H9 (cell line): ENCODE data around the gene BICD2. TPM values are rescaled to one million over a fixed set of nuclear protein-coding genes. Genes with fewer than 3 reads are reported as not detected.

Source experiments
- DNase-seq: peaks from one replicate; pipeline ENCODE4 v3.0.0-alpha.2; 2017
- H2AFZ ChIP-seq: one replicate; pipeline ENCODE4 v1.6.1; 2013; ENCODE audit warnings: mild to moderate bottlenecking, low read length, control low read depth, moderate library complexity
- H2AK5ac ChIP-seq: 2 replicates; pipeline ENCODE4 v1.6.1; 2013; ENCODE audit warnings: low read length, control low read depth, mixed read lengths; ENCODE audit not compliant: insufficient read length
- H2BK120ac ChIP-seq: one replicate; pipeline ENCODE4 v1.6.1; 2013; ENCODE audit warnings: low read depth, mild to moderate bottlenecking, low read length, control low read depth, inconsistent platforms; ENCODE audit not compliant: poor library complexity, severe bottlenecking
- H2BK12ac ChIP-seq: 2 replicates; pipeline ENCODE4 v1.6.1; 2013; ENCODE audit warnings: low read length, control low read depth, mixed read lengths, low read depth; ENCODE audit not compliant: insufficient read length
- H2BK15ac ChIP-seq: 2 replicates; pipeline ENCODE4 v1.6.1; 2013; ENCODE audit warnings: low read depth, low read length, control low read depth
- H2BK20ac ChIP-seq: one replicate; pipeline ENCODE4 v1.6.1; 2013; ENCODE audit warnings: low read depth, mild to moderate bottlenecking, low read length, control low read depth, inconsistent platforms; ENCODE audit not compliant: poor library complexity, severe bottlenecking
- H2BK5ac ChIP-seq: 2 replicates; pipeline ENCODE4 v1.6.1; 2013; ENCODE audit warnings: low read length, control low read depth, mixed read lengths; ENCODE audit not compliant: insufficient read length
- H3K14ac ChIP-seq: 2 replicates; pipeline ENCODE4 v1.6.1; 2013; ENCODE audit warnings: low read length, control low read depth; ENCODE audit not compliant: insufficient read depth
- H3K18ac ChIP-seq: 2 replicates; pipeline ENCODE4 v1.6.1; 2013; ENCODE audit warnings: low read depth, mild to moderate bottlenecking, mixed read lengths, low read length, control low read depth; ENCODE audit not compliant: insufficient read length
- H3K23ac ChIP-seq: 2 replicates; pipeline ENCODE4 v1.6.1; 2013; ENCODE audit warnings: low read length, control low read depth, mixed read lengths, low read depth; ENCODE audit not compliant: insufficient read length
- H3K23me2 ChIP-seq: 2 replicates; pipeline ENCODE4 v1.6.1; 2013; ENCODE audit warnings: low read depth, mild to moderate bottlenecking, mixed read lengths, low read length, control low read depth; ENCODE audit not compliant: insufficient read length, poor library complexity, severe bottlenecking
- H3K27ac ChIP-seq: 2 replicates; pipeline ENCODE4 v1.5.1; 2013; ENCODE audit warnings: low read length, control low read depth, mixed read lengths, low read depth; ENCODE audit not compliant: insufficient read length
- H3K27me3 ChIP-seq: 2 replicates; pipeline ENCODE4 v1.6.1; 2013; ENCODE audit warnings: low read length, control low read depth, inconsistent platforms; ENCODE audit not compliant: insufficient read depth
- H3K4ac ChIP-seq: 2 replicates; pipeline ENCODE4 v1.6.1; 2013; ENCODE audit warnings: low read depth, mild to moderate bottlenecking, control low read depth, inconsistent platforms, low read length, moderate library complexity
- H3K4me1 ChIP-seq: 2 replicates; pipeline ENCODE4 v1.6.1; 2013; ENCODE audit warnings: low read length, control low read depth, inconsistent platforms; ENCODE audit not compliant: insufficient read depth
- H3K4me2 ChIP-seq: 2 replicates; pipeline ENCODE4 v1.6.1; 2013; ENCODE audit warnings: low read length, control low read depth, mixed read lengths; ENCODE audit not compliant: insufficient read length, insufficient read depth
- H3K56ac ChIP-seq: 2 replicates; pipeline ENCODE4 v1.6.1; 2013; ENCODE audit warnings: low read depth, mild to moderate bottlenecking, mixed read lengths, low read length, control low read depth; ENCODE audit not compliant: insufficient read length
- H3K79me1 ChIP-seq: 2 replicates; pipeline ENCODE4 v1.6.1; 2013; ENCODE audit warnings: low read depth, mild to moderate bottlenecking, moderate library complexity, low read length, control low read depth, inconsistent platforms; ENCODE audit not compliant: insufficient read depth, poor library complexity, severe bottlenecking
- H3K79me2 ChIP-seq: 2 replicates; pipeline ENCODE4 v1.6.1; 2013; ENCODE audit warnings: low read length, control low read depth, inconsistent platforms; ENCODE audit not compliant: insufficient read depth
- H3K9ac ChIP-seq: 2 replicates; pipeline ENCODE4 v1.6.1; 2013; ENCODE audit warnings: low read length, control low read depth, mixed read lengths; ENCODE audit not compliant: insufficient read length; ENCODE audit errors: extremely low read depth
- H3K9me3 ChIP-seq: one replicate; pipeline ENCODE4 v1.6.1; 2013; ENCODE audit warnings: low read depth, low read length, inconsistent platforms; ENCODE audit not compliant: control insufficient read depth
- H3T11ph ChIP-seq: one replicate; pipeline ENCODE4 v1.6.1; 2013; ENCODE audit warnings: mild to moderate bottlenecking, low read length, control low read depth, inconsistent platforms
- H4K20me1 ChIP-seq: one replicate; pipeline ENCODE4 v1.6.1; 2013; ENCODE audit not compliant: control insufficient read depth, insufficient read length, insufficient read depth
- H4K5ac ChIP-seq: 2 replicates; pipeline ENCODE4 v1.6.1; 2013; ENCODE audit warnings: low read depth, mild to moderate bottlenecking, mixed read lengths, low read length, control low read depth; ENCODE audit not compliant: insufficient read length
- H4K8ac ChIP-seq: replicated peaks from 2 replicates; pipeline ENCODE4 v1.6.1; 2013; ENCODE audit warnings: low read length, control low read depth, mixed read lengths, low read depth; ENCODE audit not compliant: insufficient read length
- H4K91ac ChIP-seq: 2 replicates; pipeline ENCODE4 v1.6.1; 2013; ENCODE audit warnings: low read depth, mild to moderate bottlenecking, moderate library complexity, mixed read lengths, low read length, control low read depth; ENCODE audit not compliant: insufficient read length
- H3K27ac Mint-ChIP-seq, 3 experiments: 2 replicates in 2 of 3; 3 replicates in 1 of 3; pipeline ENCODE4 v1.8.0; 2020 to 2021; ENCODE audit warnings: mixed read lengths in 3 of 3, mild to moderate bottlenecking in 1 of 3, moderate library complexity in 1 of 3
- H3K27me3 Mint-ChIP-seq: 2 replicates; pipeline ENCODE4 v1.8.0; 2021; ENCODE audit warnings: low read depth, mild to moderate bottlenecking, moderate library complexity, mixed read lengths
- H3K36me3 Mint-ChIP-seq, 3 experiments: 2 replicates in 2 of 3; 3 replicates in 1 of 3; pipeline ENCODE4 v1.8.0; 2020 to 2021; ENCODE audit warnings: low read depth in 3 of 3, mixed read lengths in 3 of 3; ENCODE audit not compliant: insufficient read depth in 1 of 3
- H3K4me1 Mint-ChIP-seq, 2 experiments: 2 replicates each; pipeline ENCODE4 v1.8.0; 2020; ENCODE audit warnings: mixed read lengths in 2 of 2
- H3K4me3 Mint-ChIP-seq, 2 experiments: 2 replicates in 1 of 2; 3 replicates in 1 of 2; pipeline ENCODE4 v1.8.0; 2020 to 2021; ENCODE audit warnings: mild to moderate bottlenecking in 2 of 2, mixed read lengths in 2 of 2, moderate library complexity in 1 of 2
- H3K9me3 Mint-ChIP-seq, 2 experiments: 2 replicates in 1 of 2; 3 replicates in 1 of 2; pipeline ENCODE4 v1.8.0; 2020; ENCODE audit warnings: mild to moderate bottlenecking in 2 of 2, mixed read lengths in 2 of 2, moderate library complexity in 1 of 2
- CTCF ChIP-seq: fragments of 200-600 bp; sonication (generic); conservative IDR thresholded peaks from 3 replicates; pipeline ENCODE4 v1.8.0; 2021; ENCODE audit warnings: antibody characterized with exemption, mild to moderate bottlenecking
- WGBS: extraction: QIAGEN DNeasy Blood & Tissue Kit; methylation state at CpG from one replicate; pipeline ENCODE4 v1.1.7; 2013; ENCODE audit warnings: missing lambda C conversion rate, low lambda C conversion rate, mixed read lengths; ENCODE audit not compliant: insufficient read length; ENCODE audit errors: extremely low coverage; 5-methylcytosine and 5-hydroxymethylcytosine counted together
- total RNA-seq: library from RNA; stranded (reverse); gene quantifications from 2 replicates; pipeline ENCODE4 v1.2.1, GENCODE V29; 2021

Gene BICD2
- total RNA-seq, 1 experiment from 2014 or later = 22.3 TPM

GRCh38 chr9:92735636-92736562 is 28.7 kb downstream of the BICD2 start:
- no peak overlapping the region for H3K9ac ChIP-seq

More at GRCh38 chr9:92735636-92736562, 28.7 kb downstream of the BICD2 start:
- H3K56ac ChIP-seq = no peak overlapping the region
- no peaks in the 10 kb centered on the region for H4K20me1 ChIP-seq
- DNase-seq = peak; percentile 23
- no peak overlapping the region for H2AK5ac ChIP-seq
- no peaks in the 10 kb centered on the region for H3K9me3 ChIP-seq
- no peak overlapping the region for H2BK5ac ChIP-seq
- no peak for TF ChIP-seq CTCF
- no peak overlapping the region for H3K18ac ChIP-seq
- peaks cover 33 to 48% of the 10 kb centered on the region in 2 experiments for H3K4me1 Mint-ChIP-seq
- no peak overlapping the region for H3K4me2 ChIP-seq
- no peak overlapping the region for H3K23ac ChIP-seq
- no peaks in the 10 kb centered on the region for H3K27me3 ChIP-seq
- H2BK12ac ChIP-seq = no peak overlapping the region
- H3K4ac ChIP-seq = no peak overlapping the region
- no peak overlapping the region for H3K27ac ChIP-seq
- no peak overlapping the region for H4K8ac ChIP-seq
- no peak overlapping the region for H3K14ac ChIP-seq
- peaks cover 25% of the 10 kb centered on the region for H3K79me2 ChIP-seq
- H2AFZ ChIP-seq = no peak overlapping the region
- no peak overlapping the region for H2BK20ac ChIP-seq
- no peak overlapping the region for H3T11ph ChIP-seq
- no peak overlapping the region for H3K4me3 Mint-ChIP-seq
- no peak overlapping the region for H2BK15ac ChIP-seq
- no CpG with 5 or more reads among the region's 9 CpGs for WGBS
- no peak overlapping the region for H2BK120ac ChIP-seq
- H3K79me1 ChIP-seq = peaks cover 8% of the 10 kb centered on the region
- peaks cover 3% of the 10 kb centered on the region for H3K4me1 ChIP-seq
- H3K36me3 Mint-ChIP-seq = no peaks in the 10 kb centered on the region
- no peaks in the 10 kb centered on the region for H3K27me3 Mint-ChIP-seq
- H4K5ac ChIP-seq = no peak overlapping the region
- no peak overlapping the region for H4K91ac ChIP-seq
- H3K27ac Mint-ChIP-seq = peak overlapping the region in 1 of 3 experiments; percentile 87; a peak in 2 of 7 replicates
- no peaks in the 10 kb centered on the region for H3K9me3 Mint-ChIP-seq
- H3K23me2 ChIP-seq = no peaks in the 10 kb centered on the region
